Measurements from ENCODE around the gene MYH11.

- TF ChIP-seq GATA2 (IDR thresholded peaks at IDR 0.05; ENCODE audit: low read depth, low read length) (no peak), GATA3 (IDR thresholded peaks at IDR 0.05; ENCODE audit: low read depth, low read length) (no peak)
Observed at GRCh38 chr16:15900357-15900756, 43.5 kb upstream of the MYH11 start.

Data from SH-SY5Y (cell line).